ENCODE data around the gene PTPRB. TPM values are rescaled to one million over a fixed set of nuclear protein-coding genes. Genes with fewer than 3 reads are reported as not detected.

The PTPRB gene
- total and polyA plus RNA-seq, 2 donors (not counting 3 experiments of a cell fraction or from before 2014, with no cell fraction given) = 64.1 to 151 TPM

DNA sequence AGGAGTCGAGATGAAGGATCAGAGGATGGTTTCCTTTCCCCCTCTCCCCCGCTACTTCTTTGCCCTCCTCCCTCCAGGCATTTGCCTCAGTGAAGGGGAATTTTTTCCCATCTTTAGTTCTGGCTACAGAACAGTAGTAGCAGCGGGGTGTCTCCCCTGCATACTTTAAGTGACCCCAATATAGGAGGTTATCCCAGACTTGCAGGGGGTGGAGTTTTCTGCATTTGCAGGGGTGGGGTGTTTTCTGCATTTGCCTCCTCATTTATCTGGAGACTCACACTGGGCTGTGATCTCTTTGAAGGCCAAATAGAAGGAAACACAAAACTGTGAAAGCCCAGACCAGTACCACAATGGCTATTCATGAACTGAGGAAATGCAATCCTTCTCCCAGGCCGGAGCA lies 19.8 kb downstream of the PTPRB start:
- FAIRE-seq = no peak
- CTCF ChIA-PET = interaction anchor here (1.0 kb wide), 1 partner anchor 9 kb away, joined by 3 read pairs; no protein-coding TSS in a partner anchor
- no peak overlapping the region for H3K9ac ChIP-seq (replicated peaks; ENCODE audit: extremely low read depth, insufficient read depth, low read length)

More for the DNA sequence above, 19.8 kb downstream of the PTPRB start:
- H3K9me3 ChIP-seq (replicated peaks; ENCODE audit: control insufficient read depth, insufficient read depth, low read length) = no peaks in the 10 kb centered on the region
- no peaks in the 10 kb centered on the region for H3K9me1 ChIP-seq (replicated peaks; ENCODE audit: control insufficient read depth, extremely low read depth, insufficient read depth, low read length)
- POLR2A ChIA-PET = no interaction called here
- no peak overlapping the region for H3K4me2 ChIP-seq (ENCODE audit: insufficient read depth, low read length)
- peaks cover 4% of the 10 kb centered on the region for H4K20me1 ChIP-seq (replicated peaks; ENCODE audit: control insufficient read depth, extremely low read depth, insufficient read depth, low read length)
- H3K27me3 ChIP-seq (ENCODE audit: control insufficient read depth in 2 of 2, insufficient read depth in 2 of 2, low read length in 2 of 2) = no peaks in the 10 kb centered on the region
- no peak for DNase-seq (ENCODE audit: low read depth, low spot score)
- H3K4me1 ChIP-seq (ENCODE audit: control insufficient read depth, extremely low read depth, insufficient read depth, low read length) = peaks cover 25% of the 10 kb centered on the region
- no peak overlapping the region for H3K4me3 ChIP-seq (replicated peaks in 1 of 3; ENCODE audit: insufficient read depth in 1 of 3, low read depth in 1 of 3, low read length in 3 of 3)
- H3K36me3 ChIP-seq (ENCODE audit: control insufficient read depth in 2 of 2, extremely low read depth in 1 of 2, insufficient read depth in 2 of 2, low read length in 2 of 2) = peaks cover 29 to 47% of the 10 kb centered on the region in 2 experiments
- H3K27ac ChIP-seq (ENCODE audit: insufficient read depth, low read depth, low read length) = no peak overlapping the region
- no peak for TF ChIP-seq FOS (IDR thresholded peaks at IDR 0.05; ENCODE audit: borderline replicate concordance, insufficient read depth, low read length)
- no peak for TF ChIP-seq MYC (IDR thresholded peaks at IDR 0.05; ENCODE audit: low read depth, low read length)
- TF ChIP-seq, protein P1, sequence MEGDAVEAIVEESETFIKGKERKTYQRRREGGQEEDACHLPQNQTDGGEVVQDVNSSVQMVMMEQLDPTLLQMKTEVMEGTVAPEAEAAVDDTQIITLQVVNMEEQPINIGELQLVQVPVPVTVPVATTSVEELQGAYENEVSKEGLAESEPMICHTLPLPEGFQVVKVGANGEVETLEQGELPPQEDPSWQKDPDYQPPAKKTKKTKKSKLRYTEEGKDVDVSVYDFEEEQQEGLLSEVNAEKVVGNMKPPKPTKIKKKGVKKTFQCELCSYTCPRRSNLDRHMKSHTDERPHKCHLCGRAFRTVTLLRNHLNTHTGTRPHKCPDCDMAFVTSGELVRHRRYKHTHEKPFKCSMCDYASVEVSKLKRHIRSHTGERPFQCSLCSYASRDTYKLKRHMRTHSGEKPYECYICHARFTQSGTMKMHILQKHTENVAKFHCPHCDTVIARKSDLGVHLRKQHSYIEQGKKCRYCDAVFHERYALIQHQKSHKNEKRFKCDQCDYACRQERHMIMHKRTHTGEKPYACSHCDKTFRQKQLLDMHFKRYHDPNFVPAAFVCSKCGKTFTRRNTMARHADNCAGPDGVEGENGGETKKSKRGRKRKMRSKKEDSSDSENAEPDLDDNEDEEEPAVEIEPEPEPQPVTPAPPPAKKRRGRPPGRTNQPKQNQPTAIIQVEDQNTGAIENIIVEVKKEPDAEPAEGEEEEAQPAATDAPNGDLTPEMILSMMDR (IDR thresholded peaks at IDR 0.05; ENCODE audit: extremely low read depth in 1 of 2, insufficient read depth in 1 of 2, low read depth in 1 of 2, low read length in 2 of 2) = no peak
- no peak for TF ChIP-seq POLR2A (IDR thresholded peaks at IDR 0.05; ENCODE audit: low read depth, low read length)
- TF ChIP-seq, protein P2, sequence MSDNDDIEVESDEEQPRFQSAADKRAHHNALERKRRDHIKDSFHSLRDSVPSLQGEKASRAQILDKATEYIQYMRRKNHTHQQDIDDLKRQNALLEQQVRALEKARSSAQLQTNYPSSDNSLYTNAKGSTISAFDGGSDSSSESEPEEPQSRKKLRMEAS (IDR thresholded peaks at IDR 0.05; ENCODE audit: insufficient read depth, insufficient read length) = no peak
- no peak for TF ChIP-seq GATA2 (IDR thresholded peaks at IDR 0.05; ENCODE audit: insufficient read depth, insufficient read length, low read depth, low read length)
- TF ChIP-seq EZH2 (IDR thresholded peaks at IDR 0.05; ENCODE audit: borderline replicate concordance, low read depth, low read length, severe bottlenecking) = no peak
- TF ChIP-seq POLR2AphosphoS5 (IDR thresholded peaks at IDR 0.05; ENCODE audit: insufficient read depth, low read depth, low read length) = no peak
- TF ChIP-seq JUN (IDR thresholded peaks at IDR 0.05; ENCODE audit: borderline replicate concordance, insufficient read depth, insufficient read length, low read depth) = no peak
- H3K79me2 ChIP-seq (ENCODE audit: control insufficient read depth, insufficient read depth, low read length) = peaks cover 84% of the 10 kb centered on the region
- dilution Hi-C loops (cut with MboI; ENCODE audit: extremely low pct_ligation_motif_present, low sequenced_read_pairs) = loop anchor here (25.0 kb wide), 1 partner anchor 95 kb away; no protein-coding TSS in a partner anchor
- H2AFZ ChIP-seq (ENCODE audit: low read depth, low read length) = no peak overlapping the region
- intact Hi-C loops (cut with micrococcal nuclease) = no loop called here
- no TSS peak for BruUV-seq (replicated peaks)
